Hippocampal formation (tissue), 2 donors: Measurements from ENCODE around the gene DOCK4.

Source experiments
- DNase-seq, 2 donors: peaks; one replicate each; lab custom pipeline; 2025; lab: John Stamatoyannopoulos, UW

Gene DOCK4

GRCh38 chr7:111730057-111730456, 476.1 kb downstream of the DOCK4 start:
- no peak for DNase-seq

- no peak for DNase-seq
Measured at GRCh38 chr7:111729483-111729882, 476.7 kb downstream of the DOCK4 start.

- DNase-seq: no peak
Measured at GRCh38 chr7:111728635-111728995, 477.6 kb downstream of the DOCK4 start.

GRCh38 chr7:111727905-111728634, 478.1 kb downstream of the DOCK4 start:
- DNase-seq: no peak

- no peak for DNase-seq
Measured at GRCh38 chr7:111718886-111719285, 487.3 kb downstream of the DOCK4 start.

GRCh38 chr7:111711426-111712065, 494.7 kb downstream of the DOCK4 start:
- DNase-seq: no peak

GRCh38 chr7:111710839-111711380, 495.3 kb downstream of the DOCK4 start:
- DNase-seq: no peak

GRCh38 chr7:111708072-111708471, 498.1 kb downstream of the DOCK4 start:
- DNase-seq: no peak

- no peak for DNase-seq
Measured at GRCh38 chr7:111705807-111706206, 500.4 kb downstream of the DOCK4 start.

GRCh38 chr7:111697771-111698170, 508.4 kb downstream of the DOCK4 start:
- no peak for DNase-seq

GRCh38 chr7:111694376-111694775, 511.8 kb downstream of the DOCK4 start:
- no peak for DNase-seq

- DNase-seq: no peak
Measured at GRCh38 chr7:111690364-111691111, 515.7 kb downstream of the DOCK4 start.

GRCh38 chr7:111685349-111685748, 520.9 kb downstream of the DOCK4 start:
- DNase-seq: no peak

- DNase-seq: no peak
Measured at GRCh38 chr7:111682588-111683340, 523.4 kb downstream of the DOCK4 start.

- DNase-seq: no peak
Measured at GRCh38 chr7:111681242-111681641, 525.0 kb downstream of the DOCK4 start.

- DNase-seq: no peak
Measured at GRCh38 chr7:111678986-111679385, 527.2 kb downstream of the DOCK4 start.

- no peak for DNase-seq
Measured at GRCh38 chr7:111678281-111678680, 527.9 kb downstream of the DOCK4 start.

GRCh38 chr7:111677848-111678247, 528.4 kb downstream of the DOCK4 start:
- no peak for DNase-seq

GRCh38 chr7:111676811-111677210, 529.4 kb downstream of the DOCK4 start:
- no peak for DNase-seq
